B cell (primary cell): ENCODE data around the gene TWIST1. TPM values are rescaled to one million over a fixed set of nuclear protein-coding genes. Genes with fewer than 3 reads are reported as not detected.
A peak's percentile ranks its signal among the peaks of the same experiment; 100 is the strongest.

ENCODE experiments used
- ATAC-seq: fragments of 200-7000 bp; cut with Tn5 transposase; one replicate; pipeline ENCODE4 v1.10.0; 2021; ENCODE audit warnings: low read depth, mild to moderate bottlenecking, moderate number of reproducible peaks, moderate library complexity
- CTCF ChIA-PET: fragments of 350-600 bp; sonication (Branson Sonifier 250); formaldehyde crosslinking; loops from one replicate; lab custom pipeline; 2021; ENCODE audit warnings: antibody characterized with exemption, inconsistent platforms; lab: Charles Lee
- POLR2A ChIA-PET: fragments of 350-600 bp; sonication (Branson Sonifier 250); formaldehyde crosslinking; loops from one replicate; lab custom pipeline; 2021; ENCODE audit warnings: antibody characterized with exemption; lab: Charles Lee
- DNase-seq: peaks from one replicate; pipeline ENCODE4 v3.0.0; 2013
- H2AFZ ChIP-seq: 2 replicates; pipeline ENCODE4 v1.6.1; 2012; ENCODE audit warnings: mild to moderate bottlenecking, low read depth, low read length; ENCODE audit not compliant: insufficient read depth, poor library complexity, severe bottlenecking
- H3K27ac ChIP-seq, 2 donors: 1 replicate in 1 of 2; 2 replicates in 1 of 2; pipeline ENCODE4 v1.5.1; 2012 to 2013; ENCODE audit warnings: low read length in 2 of 2, mild to moderate bottlenecking in 2 of 2, moderate library complexity in 1 of 2
- H3K27me3 ChIP-seq, 4 experiments: fragments of 200-600 bp in 1 of 4; sonication (generic) in 1 of 4; replicated peaks in 1 of 4; 1 replicate in 2 of 4; 2 replicates in 2 of 4; pipeline versions ENCODE4 v1.6.1 to v1.7.0; 2013 to 2016; ENCODE audit warnings: low read length in 3 of 4, mild to moderate bottlenecking in 2 of 4, mixed read lengths in 1 of 4, moderate library complexity in 1 of 4; ENCODE audit not compliant: insufficient read depth in 4 of 4, control insufficient read depth in 3 of 4; ENCODE audit errors: control extremely low read depth in 1 of 4
- H3K36me3 ChIP-seq, 2 experiments: replicated peaks in 1 of 2; 1 replicate in 1 of 2; 2 replicates in 1 of 2; pipeline versions ENCODE4 v1.6.1 to v1.7.1; 2013; ENCODE audit warnings: low read length in 1 of 2; ENCODE audit not compliant: insufficient read depth in 2 of 2, control insufficient read depth in 1 of 2; ENCODE audit errors: control extremely low read depth in 1 of 2, extremely low read depth in 1 of 2
- H3K4me1 ChIP-seq, 2 donors: fragments of 200-600 bp in 1 of 2; sonication (generic) in 1 of 2; 1 replicate in 1 of 2; 2 replicates in 1 of 2; pipeline versions ENCODE4 v1.5.1 to v1.6.1; 2013 to 2017; ENCODE audit warnings: low read length in 2 of 2; ENCODE audit not compliant: control insufficient read depth in 2 of 2, insufficient read depth in 2 of 2
- H3K4me2 ChIP-seq: replicated peaks from 2 replicates; pipeline ENCODE3; 2012; ENCODE audit warnings: mild to moderate bottlenecking, low read depth, low read length; ENCODE audit not compliant: poor library complexity, severe bottlenecking
- H3K4me3 ChIP-seq, 5 experiments: fragments of 200-600 bp in 1 of 5; sonication (generic) in 1 of 5; 1 replicate in 3 of 5; 2 replicates in 2 of 5; pipeline versions ENCODE4 v1.5.1 to v1.7.0; 2011 to 2016; ENCODE audit warnings: low read length in 4 of 5, mild to moderate bottlenecking in 4 of 5, low read depth in 2 of 5, control low read depth in 1 of 5, moderate library complexity in 1 of 5; ENCODE audit not compliant: insufficient read depth in 1 of 5; ENCODE audit errors: control extremely low read depth in 1 of 5, extremely low read depth in 1 of 5
- H3K79me2 ChIP-seq: fragments of 200-600 bp; sonication (generic); one replicate; pipeline ENCODE4 v1.6.0; 2016; ENCODE audit warnings: low read length; ENCODE audit not compliant: control insufficient read depth, insufficient read depth
- H3K9ac ChIP-seq: fragments of 200-600 bp; sonication (generic); 2 replicates; pipeline ENCODE4 v1.6.1; 2017; ENCODE audit warnings: mild to moderate bottlenecking, low read length, moderate library complexity
- H3K9me3 ChIP-seq, 3 donors: one replicate each; pipeline versions ENCODE4 v1.6.1 to v1.7.1; 2013; ENCODE audit warnings: low read length in 2 of 3; ENCODE audit not compliant: control insufficient read depth in 2 of 3, insufficient read depth in 1 of 3; ENCODE audit errors: control extremely low read depth in 1 of 3
- H4K20me1 ChIP-seq: 2 replicates; pipeline ENCODE4 v1.6.0; 2012; ENCODE audit warnings: mild to moderate bottlenecking, low read length; ENCODE audit not compliant: insufficient read depth, control insufficient read depth, poor library complexity, severe bottlenecking
- H3K27ac Mint-ChIP-seq: one replicate; pipeline ENCODE4 v1.8.0; 2021; ENCODE audit warnings: mixed read lengths
- H3K27me3 Mint-ChIP-seq: one replicate; pipeline ENCODE4 v1.8.0; 2021; ENCODE audit warnings: mixed read lengths
- H3K4me1 Mint-ChIP-seq: one replicate; pipeline ENCODE4 v1.8.0; 2021; ENCODE audit warnings: mixed read lengths
- H3K4me3 Mint-ChIP-seq: one replicate; pipeline ENCODE4 v1.8.0; 2021; ENCODE audit warnings: mixed read lengths
- H3K9me3 Mint-ChIP-seq: one replicate; pipeline ENCODE4 v1.8.0; 2022; ENCODE audit warnings: mixed read lengths; ENCODE audit not compliant: insufficient read depth
- EZH2 ChIP-seq: IDR thresholded peaks from 2 replicates; pipeline ENCODE4 v1.6.1; 2012; ENCODE audit warnings: borderline replicate concordance, low read depth, mild to moderate bottlenecking, moderate library complexity, low read length; ENCODE audit not compliant: insufficient read depth, poor library complexity, severe bottlenecking
- WGBS: methylation state at CpG from one replicate; pipeline ENCODE4 v1.1.5; 2013; ENCODE audit warnings: missing lambda C conversion rate; ENCODE audit not compliant: insufficient coverage; 5-methylcytosine and 5-hydroxymethylcytosine counted together
- intact Hi-C: fragments of 100-400 bp; cut with micrococcal nuclease; formaldehyde crosslinking; loops from one replicate; pipeline ENCODE4 v1.10.0; 2022
- polyA plus RNA-seq: library from polyadenylated mRNA; depleted of rRNA; stranded (reverse); fragments of >200 nt; gene quantifications from 2 replicates; pipeline ENCODE4 v1.2.3, GENCODE V29; 2012
- total RNA-seq, 2 donors: library from RNA; stranded (reverse); fragments of 120-200 nt in 1 of 2; gene quantifications; 1 replicate in 1 of 2; 2 replicates in 1 of 2; pipeline versions ENCODE4 v1.2.3 to v1.2.4, GENCODE V29; 2013 to 2022
- TF ChIP-seq, protein P1 (sequence below): fragments of 200-600 bp; IDR thresholded peaks from one replicate; pipeline ENCODE4 v1.8.0; 2022; ENCODE audit warnings: antibody characterized with exemption, mild to moderate bottlenecking

Gene TWIST1
- total and polyA plus RNA-seq, 2 donors (not counting 1 experiment from before 2014, with no cell fraction given), result not detected

GRCh38 chr7:19112274-19113001 lies 5.0 kb downstream of the TWIST1 start:
- Histone ChIP-seq H3K4me2 (peak overlapping the region; percentile 36), H3K27ac (no peak overlapping the region), H3K79me2 (no peaks in the 10 kb centered on the region), H3K4me1 (peaks cover 26 to 44% of the 10 kb centered on the region in 2 donors), H3K27me3 (peaks cover 0 to 78% (median 68%) of the 10 kb centered on the region in 4 experiments), H3K9ac (no peak overlapping the region), H2AFZ (peak overlapping the region; percentile 18), H4K20me1 (no peaks in the 10 kb centered on the region), H3K9me3 (peaks cover 0 to 22% (median 0%) of the 10 kb centered on the region in 3 donors), H3K36me3 (no peaks in the 10 kb centered on the region), H3K4me3 (no peak overlapping the region)
- H3K27me3 Mint-ChIP-seq, result peaks cover 72% of the 10 kb centered on the region
- ChIA-PET CTCF (no interaction called here), POLR2A (no interaction called here)
- no peak for TF ChIP-seq EZH2
- TF ChIP-seq, protein P1, sequence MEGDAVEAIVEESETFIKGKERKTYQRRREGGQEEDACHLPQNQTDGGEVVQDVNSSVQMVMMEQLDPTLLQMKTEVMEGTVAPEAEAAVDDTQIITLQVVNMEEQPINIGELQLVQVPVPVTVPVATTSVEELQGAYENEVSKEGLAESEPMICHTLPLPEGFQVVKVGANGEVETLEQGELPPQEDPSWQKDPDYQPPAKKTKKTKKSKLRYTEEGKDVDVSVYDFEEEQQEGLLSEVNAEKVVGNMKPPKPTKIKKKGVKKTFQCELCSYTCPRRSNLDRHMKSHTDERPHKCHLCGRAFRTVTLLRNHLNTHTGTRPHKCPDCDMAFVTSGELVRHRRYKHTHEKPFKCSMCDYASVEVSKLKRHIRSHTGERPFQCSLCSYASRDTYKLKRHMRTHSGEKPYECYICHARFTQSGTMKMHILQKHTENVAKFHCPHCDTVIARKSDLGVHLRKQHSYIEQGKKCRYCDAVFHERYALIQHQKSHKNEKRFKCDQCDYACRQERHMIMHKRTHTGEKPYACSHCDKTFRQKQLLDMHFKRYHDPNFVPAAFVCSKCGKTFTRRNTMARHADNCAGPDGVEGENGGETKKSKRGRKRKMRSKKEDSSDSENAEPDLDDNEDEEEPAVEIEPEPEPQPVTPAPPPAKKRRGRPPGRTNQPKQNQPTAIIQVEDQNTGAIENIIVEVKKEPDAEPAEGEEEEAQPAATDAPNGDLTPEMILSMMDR, result no peak
- peaks cover 20% of the 10 kb centered on the region for H3K4me1 Mint-ChIP-seq
- intact Hi-C loops, result no loop called here
- H3K9me3 Mint-ChIP-seq, result no peaks in the 10 kb centered on the region
- no peak overlapping the region for H3K4me3 Mint-ChIP-seq
- DNase-seq (peak; percentile 20), ATAC-seq (no peak)
- H3K27ac Mint-ChIP-seq, result no peak overlapping the region
- WGBS, result 6% methylated on average over 40 of the region's 42 CpGs

GRCh38 chr7:19111474-19112273 lies 5.8 kb downstream of the TWIST1 start:
- intact Hi-C loops, result no loop called here
- peak overlapping the region; percentile 1 for H3K4me3 Mint-ChIP-seq

More at GRCh38 chr7:19111474-19112273, 5.8 kb downstream of the TWIST1 start:
- ChIA-PET POLR2A (no interaction called here), CTCF (no interaction called here)
- Mint-ChIP-seq H3K27ac (no peak overlapping the region), H3K4me1 (peaks cover 28% of the 10 kb centered on the region), H3K9me3 (no peaks in the 10 kb centered on the region), H3K27me3 (peaks cover 80% of the 10 kb centered on the region)
- ATAC-seq, result no peak
- no peak overlapping the region for H3K27ac ChIP-seq
- WGBS, result 7% methylated on average over 5 of the region's 15 CpGs
- H3K9ac ChIP-seq, result no peak overlapping the region
- H3K4me3 ChIP-seq, result no peak overlapping the region
- peak; percentile 9 for DNase-seq
- H3K4me1 ChIP-seq, result peaks cover 32 to 49% of the 10 kb centered on the region in 2 donors
- peaks cover 0 to 27% (median 0%) of the 10 kb centered on the region in 3 donors for H3K9me3 ChIP-seq
- no peaks in the 10 kb centered on the region for H4K20me1 ChIP-seq
- peak overlapping the region; percentile 36 for H3K4me2 ChIP-seq
- TF ChIP-seq, protein P1, result no peak
- TF ChIP-seq EZH2, result no peak
- H3K79me2 ChIP-seq, result no peaks in the 10 kb centered on the region
- H3K36me3 ChIP-seq, result no peaks in the 10 kb centered on the region
- no peak overlapping the region for H2AFZ ChIP-seq
- H3K27me3 ChIP-seq, result peaks cover 0 to 83% (median 75%) of the 10 kb centered on the region in 4 experiments
